Activated CD4-positive, alpha-beta T cell treated with anti-CD3 and anti-CD28 coated beads, Interleukin-2, amount 50 U/mL, for 1 hour (primary cell): ENCODE measurements around the gene DMD.

ENCODE experiments used
- DNase-seq: peaks from one replicate; pipeline ENCODE4 v3.0.0-alpha.2; 2020

DMD gene

DNA sequence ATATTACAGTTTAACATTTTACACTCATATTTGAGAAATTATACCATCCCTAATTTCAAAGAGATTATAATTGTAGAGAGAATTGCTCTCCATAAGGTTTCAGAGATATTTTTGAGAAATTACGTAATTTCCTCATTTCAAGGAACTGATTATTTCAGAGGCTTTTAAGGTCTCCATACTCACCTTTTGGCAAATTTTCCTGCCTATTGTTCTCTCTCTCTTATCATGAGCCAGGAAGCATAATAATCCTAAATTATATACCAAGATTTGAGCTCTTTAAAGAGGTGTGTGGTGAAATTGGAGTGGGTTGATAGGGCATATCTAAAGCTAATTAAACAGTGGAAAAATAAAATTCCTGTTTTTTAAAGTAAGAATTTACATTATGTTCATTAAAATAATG, 1890.6 kb downstream of the DMD start:
- DNase-seq, result no peak

DNA sequence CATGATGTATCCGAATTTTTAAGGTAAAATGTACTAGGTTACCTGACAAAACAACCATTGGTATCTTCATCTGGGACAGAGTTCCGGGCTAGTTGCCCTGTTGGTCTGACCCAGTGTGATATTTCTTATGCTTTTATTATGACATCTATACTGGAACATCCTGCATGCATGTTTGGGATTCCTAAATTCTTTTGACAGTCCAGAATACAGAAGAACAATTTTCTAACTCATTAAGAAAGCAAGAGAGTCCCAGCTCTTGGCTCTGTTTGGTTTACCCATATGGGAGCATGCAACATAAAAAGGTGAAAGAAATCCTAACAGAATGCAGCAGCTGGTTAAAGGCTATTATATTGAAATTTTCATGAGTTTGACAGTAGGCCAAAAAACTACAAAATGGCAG, 1891.8 kb downstream of the DMD start:
- DNase-seq, result no peak

DNA sequence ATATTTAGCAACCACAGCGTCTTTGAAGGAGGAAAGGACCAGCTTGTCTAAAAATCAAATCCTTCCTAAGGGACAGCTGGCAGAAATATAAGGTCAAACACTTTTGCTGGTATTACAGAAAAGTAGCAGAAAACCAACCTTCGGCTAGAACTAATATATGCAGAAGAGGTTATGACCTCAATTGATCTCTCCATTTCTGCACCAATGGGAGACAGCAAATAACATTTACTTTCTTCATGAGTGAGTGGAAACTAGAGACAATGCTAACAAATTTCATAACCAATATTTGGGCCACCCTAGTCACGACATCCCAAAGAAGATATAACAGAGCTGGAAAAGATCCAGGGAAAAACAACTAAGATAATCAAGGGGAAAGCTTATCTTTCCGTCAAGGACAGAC, 1892.5 kb downstream of the DMD start:
- no peak for DNase-seq

DNA sequence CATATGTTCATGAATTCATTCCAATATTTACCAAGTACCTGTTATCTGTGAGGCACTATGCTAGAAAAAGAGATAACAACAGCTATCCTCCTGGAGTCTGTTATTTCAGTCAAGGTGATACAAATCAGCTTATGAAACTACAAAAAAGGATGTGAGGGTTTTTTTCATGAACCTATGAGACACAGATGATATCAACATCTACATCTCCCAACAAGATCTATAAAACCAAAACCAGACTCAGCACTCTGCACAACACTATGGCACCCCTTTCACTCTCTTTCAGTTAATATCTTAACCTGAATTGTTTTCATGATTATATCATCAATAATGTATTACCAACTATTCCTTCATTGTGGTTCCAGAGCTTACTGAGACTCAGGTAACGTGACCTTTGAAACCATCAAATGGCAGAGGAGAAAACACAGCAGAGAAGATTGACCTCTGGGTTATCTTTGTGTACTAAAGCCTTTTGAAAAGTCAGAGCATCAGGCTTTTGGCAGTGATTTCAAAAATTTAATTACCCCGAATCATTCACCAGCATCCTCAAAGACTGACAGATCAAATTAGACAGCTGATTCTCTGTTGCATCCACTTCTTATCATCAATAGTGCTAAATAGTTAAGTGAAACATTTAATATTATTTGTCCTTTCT, 1894.9 kb downstream of the DMD start:
- no peak for DNase-seq

DNA sequence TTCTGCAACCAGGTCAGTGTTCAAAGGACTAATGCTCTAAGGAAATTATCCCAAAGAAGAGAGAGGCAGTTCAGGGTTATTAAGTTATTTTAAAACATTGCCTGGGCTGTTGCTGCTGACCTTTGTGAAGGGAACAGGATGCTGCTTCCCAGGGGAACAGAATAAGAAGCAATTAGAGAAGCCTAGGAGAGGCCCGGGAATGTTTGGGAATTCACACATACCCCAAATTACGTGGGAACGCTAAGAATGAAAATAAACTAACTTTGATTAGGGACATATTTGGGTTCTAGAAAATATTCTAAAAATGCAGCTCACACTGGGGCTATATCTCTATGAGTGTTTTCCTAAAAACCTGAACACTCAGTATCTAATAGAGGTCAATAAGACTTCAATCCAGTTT, 1896.4 kb downstream of the DMD start:
- DNase-seq, result no peak

DNA sequence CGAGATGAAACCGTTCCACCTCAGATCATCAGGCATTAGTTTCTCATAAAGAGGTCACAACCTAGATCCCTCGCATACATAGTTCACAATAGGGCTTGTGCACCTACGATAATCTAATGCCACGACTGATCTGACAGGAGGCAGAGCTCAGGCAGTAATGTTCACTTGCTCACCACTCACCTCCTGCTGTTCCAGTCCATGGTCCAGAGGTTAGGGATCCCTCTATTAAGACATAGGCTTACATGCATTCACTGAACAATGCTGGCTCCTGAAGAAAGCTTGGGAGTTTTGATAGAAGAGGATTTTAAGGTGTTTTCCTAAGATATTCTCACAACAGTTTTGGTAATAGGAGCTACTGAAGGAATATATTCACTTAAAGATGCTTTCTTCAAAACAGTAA, 1903.4 kb downstream of the DMD start:
- DNase-seq, result no peak

DNA sequence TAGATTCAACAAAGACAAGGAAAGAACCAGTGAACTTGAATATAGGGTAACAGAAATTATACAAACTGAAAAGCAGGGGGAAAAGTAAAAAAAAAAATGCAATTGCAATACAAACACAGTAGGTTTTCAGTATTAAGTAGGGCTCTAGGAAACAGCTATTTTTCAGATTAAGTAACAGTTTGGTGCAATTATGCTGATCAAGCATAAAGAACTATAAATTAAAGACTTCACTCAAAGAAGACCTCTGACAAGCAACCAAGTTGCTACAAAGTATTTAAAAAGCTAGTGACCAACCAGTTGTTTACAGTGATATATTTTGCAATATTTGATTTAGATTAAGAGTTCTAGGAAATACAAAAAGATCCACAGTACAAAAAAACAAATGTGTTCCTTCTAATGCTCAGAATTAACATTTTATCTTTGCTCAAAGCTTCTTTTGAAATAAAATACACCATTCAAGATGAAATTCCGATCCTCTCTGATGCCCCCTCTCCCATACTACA, 1908.7 kb downstream of the DMD start:
- no peak for DNase-seq

DNA sequence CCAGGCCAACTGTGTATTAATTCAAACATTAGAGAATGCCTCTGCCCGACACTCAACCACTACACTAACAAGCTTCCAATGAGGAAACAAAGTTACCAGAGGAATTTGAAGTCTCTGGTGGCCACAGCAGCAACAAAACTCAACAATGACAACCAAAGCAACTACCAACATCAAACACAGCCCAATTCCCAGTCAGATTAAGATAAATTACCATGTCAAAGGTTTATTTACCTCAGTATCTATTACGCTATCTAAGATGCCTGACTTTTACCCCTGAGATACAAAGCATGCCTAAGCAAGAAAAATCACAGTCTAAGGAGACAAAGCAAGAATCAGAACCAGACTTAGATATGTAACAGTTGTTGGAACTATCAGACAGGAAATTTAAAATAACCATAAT, 1909.4 kb downstream of the DMD start:
- DNase-seq, result no peak

DNA sequence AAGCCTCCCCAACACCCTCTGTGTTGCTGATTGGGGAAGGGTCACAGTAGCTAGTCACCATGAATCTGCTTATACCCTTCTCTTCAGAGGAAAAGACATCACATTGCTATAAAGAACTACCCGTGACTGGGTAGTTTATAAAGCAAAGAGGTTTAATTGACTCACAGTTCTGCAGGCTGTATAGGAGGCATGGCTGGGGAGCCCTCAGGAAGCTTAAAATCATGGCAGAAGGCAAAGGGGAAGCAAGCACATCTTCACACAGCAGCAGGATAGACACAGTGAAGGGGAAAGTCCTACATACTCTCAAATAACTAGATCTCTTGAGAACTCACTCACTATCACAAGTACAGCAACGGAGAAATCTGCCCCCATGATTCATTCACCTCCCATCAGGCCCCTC, 1910.1 kb downstream of the DMD start:
- DNase-seq, result no peak

DNA sequence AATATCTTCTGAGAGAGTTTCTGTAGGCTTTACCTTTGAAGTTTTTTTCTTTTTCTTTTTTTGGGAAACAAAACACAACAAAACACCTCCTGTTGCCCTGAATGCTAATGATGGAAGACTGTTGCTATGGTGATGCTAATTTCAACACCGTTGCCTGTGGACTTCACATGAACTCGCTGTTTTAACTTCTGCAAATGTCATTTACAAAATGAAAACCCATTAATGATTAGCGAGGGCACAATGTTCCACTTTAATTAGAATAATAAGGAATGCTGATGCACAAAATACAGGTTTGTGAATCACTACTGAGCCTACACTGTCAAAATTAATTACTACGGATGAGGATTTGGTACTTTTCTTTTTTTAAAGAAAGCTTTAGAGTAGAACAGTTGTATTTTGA, 1912.4 kb downstream of the DMD start:
- no peak for DNase-seq

DNA sequence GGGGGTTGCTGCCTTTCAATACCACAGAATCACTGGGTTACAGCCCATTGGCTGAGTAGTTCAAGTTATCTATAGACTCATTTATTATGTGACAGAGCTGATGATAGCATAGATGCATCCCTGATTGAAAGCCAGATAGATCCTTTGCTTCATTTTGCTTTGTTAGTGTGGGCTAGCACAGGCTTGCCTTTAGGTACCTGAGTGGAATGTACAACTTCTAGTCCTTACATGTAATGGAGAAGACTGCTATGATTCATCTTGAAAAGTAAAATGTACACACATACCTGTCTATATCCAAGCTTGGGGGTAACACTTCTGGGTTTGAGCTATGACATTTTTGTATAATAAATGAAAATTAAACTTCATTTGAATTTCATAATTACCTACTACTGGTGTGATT, 1913.5 kb downstream of the DMD start:
- DNase-seq, result no peak

DNA sequence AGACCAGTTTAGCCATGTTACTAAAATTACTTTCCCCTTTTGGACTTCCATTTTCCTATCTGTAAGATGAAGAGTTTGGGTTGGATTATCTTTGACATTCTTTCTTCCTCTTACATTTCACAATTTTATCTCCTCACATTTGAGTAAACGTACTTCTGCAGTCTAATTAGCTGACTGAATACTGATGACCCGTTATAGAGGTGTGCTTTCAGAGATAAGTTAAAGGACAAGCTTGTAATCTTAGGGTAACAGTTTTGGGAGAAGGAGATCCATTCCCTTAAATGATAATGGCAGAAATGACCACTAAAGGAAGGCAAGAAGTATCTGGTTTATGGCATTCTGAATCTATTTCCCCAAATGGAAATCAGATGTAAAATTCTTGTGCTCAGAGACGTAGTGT, 1916.9 kb downstream of the DMD start:
- no peak for DNase-seq

DNA sequence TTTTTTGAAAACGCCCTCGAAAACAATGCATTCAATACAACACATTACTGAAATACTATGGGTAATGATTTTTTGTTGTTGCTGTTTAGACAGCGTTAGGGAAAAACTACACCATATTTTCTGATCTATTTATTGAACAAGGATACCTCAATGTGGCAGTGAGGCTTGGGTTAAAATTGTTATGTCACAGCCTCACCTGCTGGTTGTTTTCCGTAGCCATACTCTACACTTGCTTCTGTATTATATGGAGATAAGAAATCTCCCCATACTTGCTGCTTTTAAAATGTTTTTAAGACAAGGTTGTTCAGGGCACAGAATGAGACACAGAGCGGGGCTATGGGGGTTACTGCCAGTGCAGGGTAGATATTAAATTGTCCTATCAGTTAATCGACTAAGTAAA, 1917.9 kb downstream of the DMD start:
- DNase-seq, result no peak

DNA sequence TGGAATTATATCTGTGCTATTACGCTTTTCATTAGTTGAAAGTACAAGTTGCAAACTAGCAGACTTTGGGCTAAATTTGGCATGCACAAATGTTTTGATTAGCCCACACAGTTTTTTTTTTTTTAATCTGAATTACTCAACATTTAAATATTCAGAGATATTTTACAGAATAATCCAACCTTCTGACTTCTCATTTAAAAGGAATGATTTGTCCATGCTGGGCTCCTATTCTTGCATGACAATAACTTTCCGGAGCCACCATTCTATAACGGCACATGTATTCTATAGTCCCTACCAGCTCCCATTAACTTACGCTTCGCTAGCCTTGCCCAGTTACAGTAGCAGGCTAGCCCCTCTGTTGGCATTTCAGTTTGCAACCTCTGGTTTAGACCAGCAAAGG, 1920.2 kb downstream of the DMD start:
- DNase-seq, result no peak

DNA sequence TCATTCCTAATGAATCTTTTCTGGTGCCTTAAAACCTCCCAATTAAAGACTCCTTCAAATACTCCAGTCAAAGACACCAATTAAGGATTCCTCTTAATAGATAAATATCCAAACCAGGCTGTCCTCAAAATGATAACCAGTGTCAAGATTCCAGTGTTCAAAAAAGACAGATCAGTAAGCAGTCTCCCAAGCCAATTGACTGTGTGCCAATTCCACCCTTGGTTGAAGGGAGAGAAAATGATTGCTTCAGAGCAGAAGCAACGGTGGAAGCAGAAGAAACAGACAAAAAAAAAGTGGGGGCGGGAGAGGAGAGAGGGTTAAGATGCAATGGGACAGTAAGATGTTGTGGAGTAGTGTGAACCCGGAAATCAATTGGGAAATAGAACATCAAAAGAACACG, 1923.5 kb downstream of the DMD start:
- no peak for DNase-seq

DNA sequence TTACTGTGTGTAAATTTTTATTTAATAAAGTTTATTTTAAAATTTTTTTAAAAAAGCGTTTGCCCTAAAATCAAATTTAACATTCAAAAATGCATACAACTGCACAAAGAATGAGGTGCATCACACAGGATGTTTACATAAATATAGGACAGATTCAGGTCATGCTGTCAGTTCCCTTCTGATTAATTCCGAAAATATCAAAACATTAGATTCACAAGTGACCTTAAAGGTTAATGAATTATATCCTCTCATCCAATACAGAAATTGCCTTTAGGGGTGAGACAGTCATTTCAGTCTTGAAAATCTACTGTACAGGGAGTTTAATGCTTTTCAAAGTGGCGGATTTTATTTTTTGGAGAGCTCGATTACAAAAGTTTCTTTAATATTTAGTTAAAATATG, 1930.8 kb downstream of the DMD start:
- no peak for DNase-seq

DNA sequence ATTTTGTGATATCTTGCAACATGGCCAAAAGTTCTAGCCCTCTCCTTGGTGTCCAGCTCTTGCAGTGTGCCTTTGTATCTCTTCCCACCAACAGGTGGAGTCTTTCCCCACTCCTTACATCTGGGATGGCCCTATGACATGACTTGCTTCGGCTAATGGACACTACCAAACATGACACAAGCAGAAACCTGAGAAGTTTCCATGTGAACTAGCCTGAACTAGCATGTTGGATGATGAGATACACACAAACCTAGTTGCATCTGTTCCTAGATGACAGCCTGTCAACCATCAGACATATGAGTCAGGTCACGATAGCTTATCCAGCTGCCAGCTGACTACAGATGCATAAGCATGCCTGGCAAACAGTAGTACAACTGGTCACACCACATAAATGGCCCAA, 1932.0 kb downstream of the DMD start:
- DNase-seq, result no peak

DNA sequence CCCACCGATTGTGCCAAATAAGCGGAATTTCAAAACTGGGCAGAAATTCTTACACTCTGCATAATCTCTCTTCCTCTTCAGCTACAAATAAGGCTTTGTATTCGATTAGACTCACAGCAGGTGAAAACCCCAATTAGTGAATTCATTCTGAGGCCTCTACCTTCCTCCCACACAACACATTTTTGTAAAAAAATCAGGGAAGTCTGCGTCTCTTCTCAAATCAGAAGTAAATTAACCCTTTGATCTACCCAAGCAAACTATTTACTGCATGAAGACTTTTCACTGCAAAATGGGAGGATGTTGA, 1938.9 kb downstream of the DMD start:
- no peak for DNase-seq

DNA sequence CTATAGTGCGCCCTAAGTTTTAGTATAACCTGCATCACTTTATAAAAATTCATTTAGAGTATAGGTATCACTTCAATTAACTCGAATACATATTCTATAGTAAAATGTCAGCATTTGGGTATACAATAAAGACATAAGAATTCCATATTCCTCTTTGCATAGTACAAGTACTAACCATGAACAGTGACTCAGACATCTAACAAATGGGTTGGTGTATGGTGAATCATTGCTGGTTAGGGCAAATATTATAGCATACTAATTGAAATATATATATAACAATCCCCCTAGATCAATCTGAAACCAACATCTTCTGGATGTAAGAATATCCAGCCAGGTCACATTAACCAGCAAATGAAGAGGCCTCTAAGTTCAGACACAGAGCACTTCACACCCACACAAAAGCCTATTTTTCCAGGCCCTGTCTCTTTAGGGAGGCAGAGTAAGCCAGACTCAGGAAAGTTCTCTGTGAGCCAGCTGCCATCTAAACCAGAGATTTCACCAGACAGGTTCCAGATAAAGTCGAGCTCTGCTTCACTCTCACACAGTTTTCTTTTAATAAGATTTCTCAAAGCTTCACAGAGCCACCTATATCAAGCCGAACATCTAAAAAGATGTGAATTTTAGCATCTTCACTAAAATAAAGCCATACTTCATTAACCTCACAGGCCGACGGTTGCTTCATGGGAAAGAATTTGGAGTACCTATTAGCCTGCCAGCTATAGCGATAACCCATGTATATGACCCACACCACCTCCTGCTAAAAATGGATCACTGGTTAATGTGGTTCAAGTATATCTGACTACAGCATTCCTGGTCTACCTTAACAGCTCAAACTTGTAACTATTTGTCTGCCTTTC, 1939.5 kb downstream of the DMD start:
- no peak for DNase-seq

DNA sequence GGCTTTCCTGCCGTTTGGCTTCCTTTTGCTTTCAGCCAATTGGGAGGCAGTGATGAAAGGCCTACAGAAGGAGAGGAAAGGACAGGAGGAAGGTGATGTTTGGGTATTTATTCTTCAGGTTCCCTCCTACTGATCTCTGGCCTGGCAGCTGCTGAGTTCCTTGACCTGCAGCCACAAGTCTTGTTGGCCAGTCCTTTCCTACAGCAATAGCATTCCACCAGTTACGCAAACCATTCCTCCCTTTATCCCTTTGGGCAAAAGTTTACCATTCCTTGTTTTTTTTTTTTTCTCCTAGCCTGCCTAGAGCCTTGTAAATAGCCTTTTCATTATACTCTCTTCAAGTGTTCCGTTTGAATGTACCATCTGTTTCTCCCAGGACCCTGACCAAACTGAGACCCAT, 1941.4 kb downstream of the DMD start:
- DNase-seq, result no peak

DNA sequence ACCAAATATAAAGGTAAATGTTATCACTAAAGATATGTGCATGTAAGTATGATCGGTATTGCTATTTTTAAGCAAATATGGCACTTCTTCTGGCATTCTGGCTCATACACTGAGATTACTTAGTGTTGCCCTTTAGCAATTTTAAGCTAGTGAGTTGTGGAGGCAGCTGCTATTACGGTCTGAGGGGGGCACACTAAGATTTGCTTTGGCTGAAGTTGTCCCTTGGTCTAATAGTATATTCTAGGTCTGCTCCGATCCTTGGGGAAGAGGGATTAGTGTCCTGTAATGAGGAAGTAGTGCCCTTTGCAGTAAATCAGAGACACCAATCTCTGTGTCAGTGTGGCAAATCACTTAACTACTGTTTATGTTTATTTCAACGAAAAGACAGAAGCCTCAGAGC, 1943.0 kb downstream of the DMD start:
- DNase-seq, result no peak

DNA sequence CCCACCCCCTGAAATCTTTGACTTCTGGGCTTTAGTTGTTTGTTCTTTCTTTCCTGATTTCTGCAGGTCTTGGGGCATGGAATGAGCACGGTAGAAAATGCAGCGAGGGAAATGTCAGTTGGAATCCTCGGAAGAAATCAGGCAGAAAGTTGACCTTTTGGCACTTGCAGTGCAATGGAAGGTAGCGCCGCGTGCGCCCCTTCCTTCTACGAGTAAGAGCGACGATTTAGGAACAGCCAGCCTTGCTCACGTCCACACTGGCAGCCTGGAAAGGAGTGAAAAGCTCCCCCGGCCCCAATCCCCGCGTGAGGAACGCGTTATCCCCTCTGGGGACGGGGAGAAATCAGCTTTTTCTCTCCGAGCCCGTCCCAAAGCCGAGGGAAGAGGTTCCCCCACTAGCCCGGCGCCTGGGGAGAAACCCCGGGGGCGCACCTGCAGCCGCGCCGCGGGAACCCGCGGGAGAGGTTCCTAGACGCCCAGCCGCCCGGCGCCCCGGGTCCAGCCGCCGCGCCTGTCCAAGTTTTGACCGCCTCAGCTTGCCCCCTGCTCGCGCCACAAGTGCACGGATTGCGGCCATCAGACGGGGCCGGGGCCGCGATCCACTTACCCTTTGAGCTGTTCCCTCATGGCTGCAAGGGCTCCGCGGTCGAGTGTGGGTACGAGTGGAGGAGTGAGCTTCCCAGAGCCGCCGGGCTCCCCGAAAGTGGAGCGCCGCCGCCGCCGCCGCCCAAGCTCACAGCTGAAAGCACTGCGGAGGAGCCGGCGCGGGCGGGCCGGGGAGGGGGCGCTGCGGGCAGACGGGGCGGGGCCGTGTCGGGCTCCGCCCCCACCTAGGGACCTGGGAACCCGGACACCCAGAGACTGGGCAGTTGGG, 1944.9 kb downstream of the DMD start:
- DNase-seq, result no peak

DNA sequence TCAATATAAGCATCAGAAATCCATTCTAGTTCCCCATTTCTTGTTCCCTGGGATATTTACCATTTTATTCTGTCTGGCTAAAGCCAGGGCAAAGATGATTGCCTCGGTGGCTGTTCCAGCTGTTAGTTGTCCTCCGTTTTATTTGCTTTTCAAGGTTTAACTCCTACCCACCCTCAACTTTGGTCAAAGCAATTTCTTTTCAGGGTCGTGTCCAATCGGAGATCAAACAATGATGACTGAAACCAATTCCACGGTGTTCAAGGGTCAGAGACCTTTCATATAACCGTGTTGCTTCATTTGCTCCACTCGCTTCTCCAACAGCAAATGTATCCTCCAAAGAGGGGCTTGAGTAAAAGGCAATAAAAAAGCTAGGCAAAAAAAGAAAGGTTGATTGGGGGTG, 1946.0 kb downstream of the DMD start:
- DNase-seq, result no peak

DNA sequence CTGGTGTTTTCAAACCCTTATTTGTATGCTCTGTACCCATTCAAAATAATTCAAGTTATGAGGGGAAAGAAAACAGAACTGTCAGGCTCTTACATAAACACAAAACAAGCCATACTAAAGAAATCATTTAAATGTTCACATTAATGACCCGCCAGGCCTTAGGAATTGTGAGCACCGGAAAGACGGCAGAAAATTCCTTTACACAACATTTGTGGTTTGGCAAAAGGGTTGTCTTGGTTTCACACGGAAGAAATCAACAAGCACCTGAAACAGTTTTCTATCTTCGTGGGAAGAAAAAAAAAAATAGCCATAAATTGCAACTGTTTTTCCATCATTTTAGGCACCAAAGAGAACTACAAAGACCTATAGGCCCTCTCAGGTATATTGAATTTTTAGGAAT, 1951.0 kb downstream of the DMD start:
- no peak for DNase-seq
